Kidney epithelial cell (primary cell): ENCODE results near the gene TADA1. TPM values are rescaled to one million over a fixed set of nuclear protein-coding genes. Genes with fewer than 3 reads are reported as not detected.
"Not testable (repeated sequence)": the region's sequence is repeated elsewhere in the genome, so short reads cannot be mapped to it uniquely, and the experiment has no call there.

Experiments used
- DNase-seq: peaks from one replicate; pipeline ENCODE4 v3.0.0-alpha.2; 2010; ENCODE audit warnings: low read depth
- H3K27me3 ChIP-seq: 2 replicates; pipeline ENCODE4 v1.6.0; 2011; ENCODE audit warnings: low read length; ENCODE audit not compliant: control insufficient read depth, insufficient read depth
- H3K36me3 ChIP-seq: 2 replicates; pipeline ENCODE4 v1.5.1; 2011; ENCODE audit warnings: low read length; ENCODE audit not compliant: control insufficient read depth, insufficient read depth
- H3K4me3 ChIP-seq: 2 replicates; pipeline ENCODE4 v1.5.1; 2011; ENCODE audit warnings: low read depth, mild to moderate bottlenecking, control low read depth, low read length
- total RNA-seq: library from RNA; depleted of rRNA; stranded (reverse); fragments of >200 nt; gene quantifications from 2 replicates; pipeline ENCODE4 v1.2.3, GENCODE V29; 2015
- TF ChIP-seq, protein P1 (sequence below): IDR thresholded peaks from 2 replicates; pipeline ENCODE4 v1.5.1; 2011; ENCODE audit warnings: mild to moderate bottlenecking, moderate library complexity, low read length, control low read depth, inconsistent platforms; ENCODE audit not compliant: insufficient read depth, poor library complexity, severe bottlenecking

Gene TADA1
- total RNA-seq, 1 donor from 2014 or later: 14.0 TPM

DNA sequence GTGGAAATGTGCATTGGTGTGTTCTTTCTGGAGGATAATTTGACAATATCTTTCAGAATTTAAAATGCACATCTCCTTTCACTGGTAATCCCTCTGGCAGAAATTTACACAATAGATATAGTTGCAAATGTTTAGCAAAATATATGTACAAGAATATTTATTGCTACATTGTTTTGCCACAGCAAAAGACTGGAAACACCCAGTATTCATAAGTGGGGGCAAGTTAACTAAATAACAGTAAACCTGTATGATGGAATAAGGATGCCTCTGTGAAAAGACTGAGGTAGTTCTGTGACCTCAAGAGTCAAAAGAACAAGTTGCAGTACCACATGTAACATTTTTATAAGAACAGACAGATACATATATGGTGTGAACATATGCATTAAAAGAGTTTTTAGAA, 13.7 kb upstream of the TADA1 start:
- TF ChIP-seq, protein P1, sequence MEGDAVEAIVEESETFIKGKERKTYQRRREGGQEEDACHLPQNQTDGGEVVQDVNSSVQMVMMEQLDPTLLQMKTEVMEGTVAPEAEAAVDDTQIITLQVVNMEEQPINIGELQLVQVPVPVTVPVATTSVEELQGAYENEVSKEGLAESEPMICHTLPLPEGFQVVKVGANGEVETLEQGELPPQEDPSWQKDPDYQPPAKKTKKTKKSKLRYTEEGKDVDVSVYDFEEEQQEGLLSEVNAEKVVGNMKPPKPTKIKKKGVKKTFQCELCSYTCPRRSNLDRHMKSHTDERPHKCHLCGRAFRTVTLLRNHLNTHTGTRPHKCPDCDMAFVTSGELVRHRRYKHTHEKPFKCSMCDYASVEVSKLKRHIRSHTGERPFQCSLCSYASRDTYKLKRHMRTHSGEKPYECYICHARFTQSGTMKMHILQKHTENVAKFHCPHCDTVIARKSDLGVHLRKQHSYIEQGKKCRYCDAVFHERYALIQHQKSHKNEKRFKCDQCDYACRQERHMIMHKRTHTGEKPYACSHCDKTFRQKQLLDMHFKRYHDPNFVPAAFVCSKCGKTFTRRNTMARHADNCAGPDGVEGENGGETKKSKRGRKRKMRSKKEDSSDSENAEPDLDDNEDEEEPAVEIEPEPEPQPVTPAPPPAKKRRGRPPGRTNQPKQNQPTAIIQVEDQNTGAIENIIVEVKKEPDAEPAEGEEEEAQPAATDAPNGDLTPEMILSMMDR: no peak
- Histone ChIP-seq H3K27me3 (peaks cover 4% of the 10 kb centered on the region), H3K36me3 (no peaks in the 10 kb centered on the region), H3K4me3 (no peak overlapping the region)
- no peak for DNase-seq

DNA sequence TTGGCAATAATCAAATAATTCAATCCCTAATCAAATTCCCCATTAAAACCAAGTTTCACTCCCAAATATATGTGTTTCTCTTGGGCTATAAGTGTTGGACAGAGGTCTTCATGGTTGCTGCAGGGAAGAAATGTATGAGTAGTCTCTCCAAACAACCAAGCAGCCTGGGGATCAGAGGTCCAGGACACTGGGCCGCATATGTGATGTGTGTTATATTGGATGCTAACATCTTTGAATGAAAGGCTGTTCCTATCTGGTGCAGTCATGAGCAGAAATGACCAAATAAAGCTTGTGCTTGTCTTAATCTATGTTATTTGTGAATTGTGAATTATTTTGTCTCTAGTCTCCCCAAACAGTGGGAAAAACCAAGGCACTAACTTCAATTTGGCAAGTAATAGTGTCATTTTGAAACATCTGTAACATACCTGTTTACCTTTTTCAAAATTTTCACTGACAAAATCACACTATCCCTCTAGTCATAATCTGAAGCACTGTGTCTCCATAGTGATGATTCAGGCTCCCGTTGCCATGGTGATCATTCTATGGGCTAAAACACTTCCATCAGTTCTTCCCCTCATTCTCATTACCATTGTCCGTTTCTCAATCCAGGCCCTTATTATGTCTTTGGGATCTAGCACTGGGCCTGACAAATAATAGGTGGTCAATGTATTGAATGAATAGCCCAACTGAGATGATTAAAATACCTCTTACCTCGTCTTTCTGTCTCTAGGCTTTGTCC, 12.5 kb upstream of the TADA1 start:
- TF ChIP-seq, protein P1: no peak

GRCh38 chr1:166884971-166885370, 8.9 kb upstream of the TADA1 start:
- peaks cover 11% of the 10 kb centered on the region for H3K27me3 ChIP-seq
- no peak overlapping the region for H3K4me3 ChIP-seq
- TF ChIP-seq, protein P1: no peak
- no peaks in the 10 kb centered on the region for H3K36me3 ChIP-seq
- no peak for DNase-seq

More for the DNA sequence above, 12.5 kb upstream of the TADA1 start:
- no peak overlapping the region for H3K4me3 ChIP-seq
- H3K27me3 ChIP-seq: peaks cover 12% of the 10 kb centered on the region
- H3K36me3 ChIP-seq: no peaks in the 10 kb centered on the region
- DNase-seq: no peak

- DNase-seq: no peak
- no peaks in the 10 kb centered on the region for H3K36me3 ChIP-seq
- H3K27me3 ChIP-seq: peaks cover 11% of the 10 kb centered on the region
- H3K4me3 ChIP-seq: no peak overlapping the region
- TF ChIP-seq, protein P1: peak; percentile 94
Measured at GRCh38 chr1:166884040-166884642, 8.1 kb upstream of the TADA1 start.

DNA sequence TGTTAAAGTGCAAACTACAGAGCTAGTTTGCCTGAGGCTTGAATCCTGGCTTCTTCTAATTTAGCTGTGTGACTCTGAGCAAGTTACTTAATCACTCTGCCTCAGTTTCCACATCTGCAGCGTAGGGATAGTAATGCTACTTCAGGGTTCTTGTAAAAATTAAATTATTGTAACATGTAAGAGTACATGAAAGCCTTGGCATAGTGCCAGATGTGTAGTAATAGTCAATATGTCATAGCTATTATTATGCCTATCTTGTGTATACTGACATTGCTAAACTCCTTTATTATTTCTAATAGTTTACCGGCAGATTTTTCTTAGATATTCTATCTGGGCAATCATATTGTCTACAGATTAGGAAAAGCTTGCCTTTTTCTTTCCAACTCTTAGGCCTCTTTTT, 6.8 kb upstream of the TADA1 start:
- TF ChIP-seq, protein P1: no peak
- no peak for DNase-seq
- Histone ChIP-seq H3K27me3 (peaks cover 11% of the 10 kb centered on the region), H3K36me3 (no peaks in the 10 kb centered on the region), H3K4me3 (no peak overlapping the region)

DNA sequence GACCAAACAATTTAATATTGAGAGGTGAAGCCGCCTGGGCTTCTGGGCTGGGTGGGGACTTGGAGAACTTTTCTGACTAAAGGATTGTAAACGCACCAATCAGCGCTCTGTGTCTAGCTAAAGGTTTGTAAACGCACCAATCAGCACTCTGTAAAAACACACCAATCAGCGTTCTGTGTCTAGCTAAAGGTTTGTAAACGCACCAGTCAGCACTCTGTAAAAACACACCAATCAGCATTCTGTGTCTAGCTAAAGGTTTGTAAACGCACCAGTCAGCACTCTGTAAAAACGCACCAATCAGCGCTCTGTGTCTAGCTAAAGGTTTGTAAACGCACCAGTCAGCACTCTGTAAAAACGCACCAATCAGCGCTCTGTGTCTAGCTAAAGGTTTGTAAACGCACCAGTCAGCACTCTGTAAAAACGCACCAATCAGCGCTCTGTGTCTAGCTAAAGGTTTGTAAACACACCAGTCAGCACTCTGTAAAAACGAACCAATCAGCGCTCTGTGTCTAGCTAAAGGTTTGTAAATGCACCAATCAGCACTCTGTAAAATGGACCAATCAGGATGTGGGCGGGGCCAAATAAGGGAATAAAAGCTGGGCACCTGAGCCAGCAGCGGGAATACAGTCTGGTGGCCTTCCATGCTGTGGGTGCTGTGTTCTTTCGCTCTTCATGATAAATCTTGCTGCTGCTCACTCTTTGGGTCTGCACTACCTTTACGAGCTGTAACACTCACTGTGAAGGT, 2.3 kb upstream of the TADA1 start:
- H3K36me3 ChIP-seq, H3K4me3 ChIP-seq: not testable (repeated sequence)

More for the DNA sequence above, 2.3 kb upstream of the TADA1 start:
- not testable (repeated sequence) for H3K27me3 ChIP-seq, DNase-seq
